Duodenal mucosa (tissue), 2 donors: ENCODE results near the gene HGF.

ENCODE experiments used
- H3K27ac ChIP-seq: one replicate; pipeline ENCODE4 v1.7.0; 2013; ENCODE audit warnings: low read depth, low read length
- H3K27me3 ChIP-seq, 2 donors: one replicate each; pipeline ENCODE4 v1.7.0; 2013; ENCODE audit warnings: low read length in 2 of 2, control low read depth in 1 of 2; ENCODE audit not compliant: insufficient read depth in 2 of 2, control insufficient read depth in 1 of 2
- H3K36me3 ChIP-seq, 2 donors: one replicate each; pipeline ENCODE4 v1.7.0; 2013; ENCODE audit warnings: low read length in 2 of 2, control low read depth in 1 of 2; ENCODE audit not compliant: insufficient read depth in 2 of 2, control insufficient read depth in 1 of 2
- H3K4me1 ChIP-seq, 2 donors: one replicate each; pipeline ENCODE4 v1.7.0; 2013; ENCODE audit warnings: low read length in 2 of 2, control low read depth in 1 of 2; ENCODE audit not compliant: insufficient read depth in 2 of 2, control insufficient read depth in 1 of 2
- H3K4me3 ChIP-seq, 2 donors: one replicate each; pipeline ENCODE4 v1.7.0; 2013; ENCODE audit warnings: low read length in 2 of 2, low read depth in 1 of 2
- H3K9ac ChIP-seq, 2 donors: one replicate each; pipeline ENCODE4 v1.7.0; 2013; ENCODE audit warnings: low read length in 2 of 2, low read depth in 1 of 2
- H3K9me3 ChIP-seq, 2 donors: one replicate each; pipeline ENCODE4 v1.7.0; 2013; ENCODE audit warnings: low read length in 2 of 2, control low read depth in 1 of 2; ENCODE audit not compliant: control insufficient read depth in 1 of 2

Gene HGF

GRCh38 chr7:81791568-81792518 is 22.0 kb upstream of the HGF start:
- Histone ChIP-seq H3K4me1 (no peaks in the 10 kb centered on the region), H3K36me3 (no peaks in the 10 kb centered on the region), H3K27ac (no peak overlapping the region), H3K27me3 (no peaks in the 10 kb centered on the region), H3K9me3 (no peaks in the 10 kb centered on the region), H3K4me3 (no peak overlapping the region), H3K9ac (no peak overlapping the region)

GRCh38 chr7:81790686-81791085 is 20.8 kb upstream of the HGF start:
- no peaks in the 10 kb centered on the region for H3K4me1 ChIP-seq
- H3K27me3 ChIP-seq = no peaks in the 10 kb centered on the region
- no peaks in the 10 kb centered on the region for H3K36me3 ChIP-seq
- H3K27ac ChIP-seq = no peak overlapping the region
- no peaks in the 10 kb centered on the region for H3K9me3 ChIP-seq
- H3K4me3 ChIP-seq = no peak overlapping the region
- no peak overlapping the region for H3K9ac ChIP-seq

- Histone ChIP-seq H3K4me3 (no peak overlapping the region), H3K27me3 (no peaks in the 10 kb centered on the region), H3K4me1 (no peaks in the 10 kb centered on the region), H3K9me3 (no peaks in the 10 kb centered on the region), H3K9ac (no peak overlapping the region), H3K36me3 (no peaks in the 10 kb centered on the region), H3K27ac (no peak overlapping the region)
Observed at GRCh38 chr7:81790120-81790500, 20.3 kb upstream of the HGF start.

GRCh38 chr7:81789406-81790119 is 19.7 kb upstream of the HGF start:
- no peaks in the 10 kb centered on the region for H3K4me1 ChIP-seq
- H3K4me3 ChIP-seq = no peak overlapping the region
- no peaks in the 10 kb centered on the region for H3K27me3 ChIP-seq
- no peaks in the 10 kb centered on the region for H3K36me3 ChIP-seq
- H3K27ac ChIP-seq = no peak overlapping the region
- no peak overlapping the region for H3K9ac ChIP-seq
- H3K9me3 ChIP-seq = no peaks in the 10 kb centered on the region

- H3K4me1 ChIP-seq = no peaks in the 10 kb centered on the region
- no peak overlapping the region for H3K27ac ChIP-seq
- no peaks in the 10 kb centered on the region for H3K27me3 ChIP-seq
- H3K9me3 ChIP-seq = no peaks in the 10 kb centered on the region
- no peak overlapping the region for H3K9ac ChIP-seq
- no peaks in the 10 kb centered on the region for H3K36me3 ChIP-seq
- H3K4me3 ChIP-seq = no peak overlapping the region
Observed at GRCh38 chr7:81788246-81788645, 18.4 kb upstream of the HGF start.

- H3K9me3 ChIP-seq = no peaks in the 10 kb centered on the region
- no peak overlapping the region for H3K27ac ChIP-seq
- no peaks in the 10 kb centered on the region for H3K36me3 ChIP-seq
- H3K9ac ChIP-seq = no peak overlapping the region
- no peak overlapping the region for H3K4me3 ChIP-seq
- no peaks in the 10 kb centered on the region for H3K4me1 ChIP-seq
- no peaks in the 10 kb centered on the region for H3K27me3 ChIP-seq
Observed at GRCh38 chr7:81783818-81784217, 14.0 kb upstream of the HGF start.

GRCh38 chr7:81780914-81781693 is 11.3 kb upstream of the HGF start:
- Histone ChIP-seq H3K9ac (no peak overlapping the region), H3K9me3 (no peaks in the 10 kb centered on the region), H3K27me3 (no peaks in the 10 kb centered on the region), H3K4me3 (no peak overlapping the region), H3K36me3 (no peaks in the 10 kb centered on the region), H3K4me1 (no peaks in the 10 kb centered on the region), H3K27ac (no peak overlapping the region)

- Histone ChIP-seq H3K36me3 (no peaks in the 10 kb centered on the region), H3K4me1 (no peaks in the 10 kb centered on the region), H3K27ac (no peak overlapping the region), H3K4me3 (no peak overlapping the region), H3K9ac (no peak overlapping the region), H3K9me3 (no peaks in the 10 kb centered on the region), H3K27me3 (no peaks in the 10 kb centered on the region)
Observed at GRCh38 chr7:81779706-81780105, 9.9 kb upstream of the HGF start.

- H3K36me3 ChIP-seq = no peaks in the 10 kb centered on the region
- H3K9me3 ChIP-seq = no peaks in the 10 kb centered on the region
- no peak overlapping the region for H3K9ac ChIP-seq
- no peak overlapping the region for H3K27ac ChIP-seq
- no peaks in the 10 kb centered on the region for H3K4me1 ChIP-seq
- H3K27me3 ChIP-seq = no peaks in the 10 kb centered on the region
- H3K4me3 ChIP-seq = no peak overlapping the region
Observed at GRCh38 chr7:81777697-81778096, 7.8 kb upstream of the HGF start.
